ENCODE results near the gene ATXN1.
A peak's percentile ranks its signal among the peaks of the same experiment; 100 is the strongest.

The ATXN1 gene

GRCh38 chr6:16769131-16769985 lies 8.1 kb upstream of the ATXN1 start (continued):
- no peak for TF ChIP-seq PRDM2 (tag by site-specific recombination; IDR thresholded peaks at IDR 0.05; ENCODE audit: borderline replicate concordance)
- TF ChIP-seq PRDM6 (tag by site-specific recombination; IDR thresholded peaks at IDR 0.05), result peak; percentile 15; the same call in 1 of the 2 replicates
- TF ChIP-seq ZNF518A (tag by site-specific recombination; conservative IDR thresholded peaks at IDR 0.05; ENCODE audit: low read depth), result no peak
- TF ChIP-seq KLF17 (tag by site-specific recombination; IDR thresholded peaks at IDR 0.05), result no peak
- TF ChIP-seq TCF7L2 (IDR thresholded peaks at IDR 0.05; ENCODE audit: borderline replicate concordance, low read depth, low read length), result peak; percentile 28; the same call in 1 of the 2 replicates
- 0 out of 2 replicates have a peak, but pooled peaks have one; percentile 32 for TF ChIP-seq ZNF366 (tag by site-specific recombination; conservative IDR thresholded peaks at IDR 0.05)
- peak; percentile 33; the same call in 1 of the 2 replicates for TF ChIP-seq ZNF398 (tag by site-specific recombination; IDR thresholded peaks at IDR 0.05)
- no peak for TF ChIP-seq SALL2 (tag by site-specific recombination; IDR thresholded peaks at IDR 0.05; ENCODE audit: borderline replicate concordance)
- TF ChIP-seq ZNF610 (tag by site-specific recombination; IDR thresholded peaks at IDR 0.05; ENCODE audit: borderline replicate concordance), result no peak
- TF ChIP-seq KLF8 (tag by site-specific recombination; IDR thresholded peaks at IDR 0.05), result peak; percentile 67
- no peak for TF ChIP-seq ZNF548 (tag by site-specific recombination; IDR thresholded peaks at IDR 0.05)
- TF ChIP-seq ZNF18 (tag by site-specific recombination; IDR thresholded peaks at IDR 0.05), result peak; percentile 95
- no peak for TF ChIP-seq ZNF785 (tag by site-specific recombination; IDR thresholded peaks at IDR 0.05)
- TF ChIP-seq KLF7 (tag by site-specific recombination; IDR thresholded peaks at IDR 0.05; ENCODE audit: borderline replicate concordance), result no peak
- no peak for TF ChIP-seq ZSCAN16 (tag by site-specific recombination; IDR thresholded peaks at IDR 0.05)
- TF ChIP-seq ZNF2 (tag by site-specific recombination; IDR thresholded peaks at IDR 0.05), result no peak
- TF ChIP-seq ZNF843 (tag by site-specific recombination; IDR thresholded peaks at IDR 0.05), result 0 out of 2 replicates have a peak, but pooled peaks have one; percentile 15
- TF ChIP-seq ZNF214 (tag by site-specific recombination; IDR thresholded peaks at IDR 0.05; ENCODE audit: borderline replicate concordance), result no peak
- peak; percentile 79 for TF ChIP-seq WT1 (tag by site-specific recombination; IDR thresholded peaks at IDR 0.05)
- TF ChIP-seq ZNF629 (tag by site-specific recombination; IDR thresholded peaks at IDR 0.05), result peak; percentile 78
